Measurements from ENCODE around the gene DEF6. TPM values are rescaled to one million over a fixed set of nuclear protein-coding genes. Genes with fewer than 3 reads are reported as not detected.
A peak's percentile ranks its signal among the peaks of the same experiment; 100 is the strongest.

The DEF6 gene
- total and polyA plus RNA-seq, 11 donors: 0.38 to 14.4 (median 1.1) TPM

GRCh38 chr6:35309611-35310264 is 12.1 kb downstream of the DEF6 start:
- no peak for TF ChIP-seq POLR2A (IDR thresholded peaks at IDR 0.05)
- no peak for TF ChIP-seq CTCF (IDR thresholded peaks at IDR 0.05)
- Histone ChIP-seq H3K4me3 (no peak overlapping the region), H3K27ac (peak overlapping the region in 1 of 12 donors; percentile 86), H3K9me3 (no peaks in the 10 kb centered on the region), H3K36me3 (no peaks in the 10 kb centered on the region), H3K27me3 (no peaks in the 10 kb centered on the region), H3K4me1 (peaks cover 0 to 64% (median 0%) of the 10 kb centered on the region in 12 donors)
- WGBS, 4 donors: 87 to 95% (median 92%) methylated on average over 9 of the region's 9 CpGs
- intact Hi-C loops (cut with DNase I): no loop called here
- no peak for ATAC-seq
- no peak for DNase-seq

GRCh38 chr6:35310265-35310831 is 12.7 kb downstream of the DEF6 start:
- WGBS, 4 donors: 81 to 90% (median 83%) methylated on average over 6 of the region's 6 CpGs
- peak overlapping the region in 1 of 12 donors; percentile 86 for H3K27ac ChIP-seq
- no peaks in the 10 kb centered on the region for H3K27me3 ChIP-seq
- no peaks in the 10 kb centered on the region for H3K36me3 ChIP-seq
- TF ChIP-seq CTCF (IDR thresholded peaks at IDR 0.05): no peak
- no peaks in the 10 kb centered on the region for H3K9me3 ChIP-seq
- DNase-seq (no peak), ATAC-seq (no peak)
- intact Hi-C loops (cut with DNase I): no loop called here
- peaks cover 0 to 59% (median 0%) of the 10 kb centered on the region in 12 donors for H3K4me1 ChIP-seq
- no peak overlapping the region for H3K4me3 ChIP-seq

GRCh38 chr6:35311390-35312075 is 13.9 kb downstream of the DEF6 start:
- TF ChIP-seq CTCF (IDR thresholded peaks at IDR 0.05) (no peak), POLR2A (IDR thresholded peaks at IDR 0.05) (no peak)
- H3K27me3 ChIP-seq: no peaks in the 10 kb centered on the region
- intact Hi-C loops (cut with DNase I): no loop called here
- 62 to 77% (median 68%) methylated on average over 6 of the region's 6 CpGs for WGBS, 4 donors
- H3K4me3 ChIP-seq: peak overlapping the region in 1 of 12 donors; percentile 25
- ATAC-seq (no peak), DNase-seq (no peak)
- peak overlapping the region in 1 of 12 donors; percentile 86 for H3K27ac ChIP-seq
- peaks cover 0 to 55% (median 0%) of the 10 kb centered on the region in 12 donors for H3K4me1 ChIP-seq
- H3K9me3 ChIP-seq: no peaks in the 10 kb centered on the region
- peaks cover 0 to 2% (median 0%) of the 10 kb centered on the region in 9 donors for H3K36me3 ChIP-seq

Measured in heart left ventricle (tissue), 16 donors.